ENCODE results near the gene BCL2L11. TPM values are rescaled to one million over a fixed set of nuclear protein-coding genes. Genes with fewer than 3 reads are reported as not detected.

Gene BCL2L11
- total and polyA plus RNA-seq, 9 of the 15 experiments (the other 6 are each of a cell fraction or from before 2014, with no cell fraction given) = 2.2 to 18.8 (median 5.0) TPM

DNA sequence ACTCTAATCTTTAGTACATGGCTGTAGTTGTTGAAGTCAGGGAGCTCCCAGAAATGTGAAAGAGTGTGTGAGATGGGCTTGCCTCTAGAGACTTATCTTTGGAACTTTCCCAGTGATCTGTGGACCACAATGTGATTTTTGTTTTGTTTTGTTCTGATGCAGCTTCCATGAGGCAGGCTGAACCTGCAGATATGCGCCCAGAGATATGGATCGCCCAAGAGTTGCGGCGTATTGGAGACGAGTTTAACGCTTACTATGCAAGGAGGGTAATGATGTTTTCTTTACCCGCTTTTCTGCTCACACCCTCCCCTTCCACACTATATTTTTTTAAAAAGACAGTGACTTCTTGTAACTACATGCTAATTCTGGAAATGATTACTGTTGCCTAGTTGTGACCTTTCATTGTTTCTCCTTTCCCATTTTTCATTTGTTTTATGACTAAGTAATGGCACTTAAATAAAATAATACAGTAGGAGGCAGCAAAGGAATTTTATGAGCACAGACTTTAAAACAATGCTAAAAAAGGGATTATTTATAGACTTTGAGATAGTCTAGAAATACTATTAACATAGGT is 29.3 kb downstream of the BCL2L11 start (continued):
- TF ChIP-seq, protein P1, sequence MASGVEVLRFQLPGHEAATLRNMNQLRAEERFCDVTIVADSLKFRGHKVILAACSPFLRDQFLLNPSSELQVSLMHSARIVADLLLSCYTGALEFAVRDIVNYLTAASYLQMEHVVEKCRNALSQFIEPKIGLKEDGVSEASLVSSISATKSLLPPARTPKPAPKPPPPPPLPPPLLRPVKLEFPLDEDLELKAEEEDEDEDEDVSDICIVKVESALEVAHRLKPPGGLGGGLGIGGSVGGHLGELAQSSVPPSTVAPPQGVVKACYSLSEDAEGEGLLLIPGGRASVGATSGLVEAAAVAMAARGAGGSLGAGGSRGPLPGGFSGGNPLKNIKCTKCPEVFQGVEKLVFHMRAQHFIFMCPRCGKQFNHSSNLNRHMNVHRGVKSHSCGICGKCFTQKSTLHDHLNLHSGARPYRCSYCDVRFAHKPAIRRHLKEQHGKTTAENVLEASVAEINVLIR (CRISPR knock-in tag; IDR thresholded peaks at IDR 0.05) = no peak
- no peak for TF ChIP-seq ZNF449 (CRISPR knock-in tag; IDR thresholded peaks at IDR 0.05)
- no peak for TF ChIP-seq SMARCB1 (IDR thresholded peaks at IDR 0.05; ENCODE audit: insufficient read length, low read depth)
- TF ChIP-seq, protein P2, sequence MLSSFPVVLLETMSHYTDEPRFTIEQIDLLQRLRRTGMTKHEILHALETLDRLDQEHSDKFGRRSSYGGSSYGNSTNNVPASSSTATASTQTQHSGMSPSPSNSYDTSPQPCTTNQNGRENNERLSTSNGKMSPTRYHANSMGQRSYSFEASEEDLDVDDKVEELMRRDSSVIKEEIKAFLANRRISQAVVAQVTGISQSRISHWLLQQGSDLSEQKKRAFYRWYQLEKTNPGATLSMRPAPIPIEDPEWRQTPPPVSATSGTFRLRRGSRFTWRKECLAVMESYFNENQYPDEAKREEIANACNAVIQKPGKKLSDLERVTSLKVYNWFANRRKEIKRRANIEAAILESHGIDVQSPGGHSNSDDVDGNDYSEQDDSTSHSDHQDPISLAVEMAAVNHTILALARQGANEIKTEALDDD (IDR thresholded peaks at IDR 0.05) = peak; percentile 16; the same call in 1 of the 2 replicates
- no peak for TF ChIP-seq ZNF79 (CRISPR knock-in tag; IDR thresholded peaks at IDR 0.05; ENCODE audit: low read depth)
- no peak for TF ChIP-seq SMARCA5 (IDR thresholded peaks at IDR 0.05)
- TF ChIP-seq CBFA2T3 (IDR thresholded peaks at IDR 0.05) = peak; percentile 59
- no peak for TF ChIP-seq KLF1 (tag; IDR thresholded peaks at IDR 0.05)
- TF ChIP-seq DPF2 (IDR thresholded peaks at IDR 0.05) = 0 out of 2 replicates have a peak, but pooled peaks have one; percentile 40
- no peak for TF ChIP-seq PCBP2 (IDR thresholded peaks at IDR 0.05; ENCODE audit: low read depth, low read length, poor library complexity, severe bottlenecking)
- TF ChIP-seq SMAD4 (CRISPR knock-in tag; conservative IDR thresholded peaks at IDR 0.05) = no peak
- TF ChIP-seq, protein P3, sequence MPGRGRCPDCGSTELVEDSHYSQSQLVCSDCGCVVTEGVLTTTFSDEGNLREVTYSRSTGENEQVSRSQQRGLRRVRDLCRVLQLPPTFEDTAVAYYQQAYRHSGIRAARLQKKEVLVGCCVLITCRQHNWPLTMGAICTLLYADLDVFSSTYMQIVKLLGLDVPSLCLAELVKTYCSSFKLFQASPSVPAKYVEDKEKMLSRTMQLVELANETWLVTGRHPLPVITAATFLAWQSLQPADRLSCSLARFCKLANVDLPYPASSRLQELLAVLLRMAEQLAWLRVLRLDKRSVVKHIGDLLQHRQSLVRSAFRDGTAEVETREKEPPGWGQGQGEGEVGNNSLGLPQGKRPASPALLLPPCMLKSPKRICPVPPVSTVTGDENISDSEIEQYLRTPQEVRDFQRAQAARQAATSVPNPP (IDR thresholded peaks at IDR 0.05; ENCODE audit: borderline replicate concordance, insufficient read depth, insufficient read length) = no peak
- TF ChIP-seq ZNF274 (IDR thresholded peaks at IDR 0.05; ENCODE audit: borderline replicate concordance, low read depth, low read length) = no peak
- no peak for TF ChIP-seq TEAD1 (CRISPR knock-in tag; IDR thresholded peaks at IDR 0.05)
- TF ChIP-seq NELFE (IDR thresholded peaks at IDR 0.05; ENCODE audit: insufficient read depth, insufficient read length) = no peak
- peak; percentile 61 for TF ChIP-seq ARID1B (IDR thresholded peaks at IDR 0.05)
- TF ChIP-seq DACH1 (IDR thresholded peaks at IDR 0.05; ENCODE audit: partially characterized antibody) = no peak
- TF ChIP-seq, protein P4, sequence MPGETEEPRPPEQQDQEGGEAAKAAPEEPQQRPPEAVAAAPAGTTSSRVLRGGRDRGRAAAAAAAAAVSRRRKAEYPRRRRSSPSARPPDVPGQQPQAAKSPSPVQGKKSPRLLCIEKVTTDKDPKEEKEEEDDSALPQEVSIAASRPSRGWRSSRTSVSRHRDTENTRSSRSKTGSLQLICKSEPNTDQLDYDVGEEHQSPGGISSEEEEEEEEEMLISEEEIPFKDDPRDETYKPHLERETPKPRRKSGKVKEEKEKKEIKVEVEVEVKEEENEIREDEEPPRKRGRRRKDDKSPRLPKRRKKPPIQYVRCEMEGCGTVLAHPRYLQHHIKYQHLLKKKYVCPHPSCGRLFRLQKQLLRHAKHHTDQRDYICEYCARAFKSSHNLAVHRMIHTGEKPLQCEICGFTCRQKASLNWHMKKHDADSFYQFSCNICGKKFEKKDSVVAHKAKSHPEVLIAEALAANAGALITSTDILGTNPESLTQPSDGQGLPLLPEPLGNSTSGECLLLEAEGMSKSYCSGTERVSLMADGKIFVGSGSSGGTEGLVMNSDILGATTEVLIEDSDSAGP (CRISPR knock-in tag; IDR thresholded peaks at IDR 0.05) = no peak
- TF ChIP-seq MED1 (CRISPR knock-in tag; IDR thresholded peaks at IDR 0.05; ENCODE audit: borderline replicate concordance) = no peak
- no peak for TF ChIP-seq ZNF830 (CRISPR knock-in tag; IDR thresholded peaks at IDR 0.05)
- TF ChIP-seq ZBTB17 (CRISPR knock-in tag; IDR thresholded peaks at IDR 0.05) = no peak
- no peak for TF ChIP-seq ZNF589 (CRISPR knock-in tag; IDR thresholded peaks at IDR 0.05; ENCODE audit: low read depth)
